HepG2 (cell line): ENCODE data around the gene ACVR1B. TPM values are rescaled to one million over a fixed set of nuclear protein-coding genes. Genes with fewer than 3 reads are reported as not detected.

Source experiments
- DMAP1 ChIP-seq: IDR thresholded peaks from 2 replicates; pipeline ENCODE4 v1.6.1; 2016
- GATAD1 ChIP-seq: IDR thresholded peaks from 2 replicates; pipeline ENCODE4 v1.6.1; 2016; ENCODE audit warnings: missing genetic modification reagents, missing compliant biosample characterization
- HNF4G ChIP-seq, 2 experiments: sonication (generic) in 1 of 2; formaldehyde crosslinking in 1 of 2; IDR thresholded peaks; 2 replicates each; pipeline versions ENCODE4 v1.4.0 to v1.6.1; 2011 to 2020; ENCODE audit warnings: borderline replicate concordance in 2 of 2, low read depth in 2 of 2, mild to moderate bottlenecking in 2 of 2, low read length in 1 of 2, missing genetic modification reagents in 1 of 2, moderate library complexity in 1 of 2
- KAT7 ChIP-seq: IDR thresholded peaks from 2 replicates; pipeline ENCODE4 v1.6.1; 2018; ENCODE audit warnings: borderline replicate concordance, missing compliant biosample characterization
- NFKBIZ ChIP-seq: IDR thresholded peaks from 2 replicates; pipeline ENCODE4 v1.6.1; 2018; ENCODE audit warnings: missing genetic modification reagents, missing compliant biosample characterization
- RARA ChIP-seq: IDR thresholded peaks from 2 replicates; pipeline ENCODE4 v1.6.1; 2016; ENCODE audit warnings: missing genetic modification reagents, missing compliant biosample characterization
- REXO4 ChIP-seq: sonication (generic); formaldehyde crosslinking; IDR thresholded peaks from 2 replicates; pipeline ENCODE4 v1.8.0; 2022; ENCODE audit warnings: missing genetic modification reagents, mild to moderate bottlenecking, borderline replicate concordance
- RFX1 ChIP-seq: fragments of 450-650 bp; IDR thresholded peaks from 2 replicates; pipeline ENCODE4 v1.6.1; 2017
- RNF219 ChIP-seq: sonication (generic); formaldehyde crosslinking; IDR thresholded peaks from 2 replicates; pipeline ENCODE4 v1.5.0; 2020; ENCODE audit warnings: mild to moderate bottlenecking, missing genetic modification reagents
- SALL2 ChIP-seq: sonication (generic); formaldehyde crosslinking; IDR thresholded peaks from 2 replicates; pipeline ENCODE4 v1.8.1; 2023; ENCODE audit warnings: mild to moderate bottlenecking, missing genetic modification reagents, inconsistent platforms
- SAP130 ChIP-seq: IDR thresholded peaks from 2 replicates; pipeline ENCODE4 v1.6.1; 2016; ENCODE audit warnings: low read depth
- TFDP1 ChIP-seq: IDR thresholded peaks from 2 replicates; pipeline ENCODE4 v1.6.1; 2016; ENCODE audit warnings: missing compliant biosample characterization, missing genetic modification reagents, borderline replicate concordance
- U2AF1 ChIP-seq: fragments of 200-400 bp; formaldehyde crosslinking; optimal IDR thresholded peaks from 2 replicates; pipeline ENCODE3; 2017; ENCODE audit warnings: mild to moderate bottlenecking, low read depth, low read length
- UBTF ChIP-seq: sonication (generic); formaldehyde crosslinking; IDR thresholded peaks from 2 replicates; pipeline ENCODE4 v1.4.0; 2020; ENCODE audit warnings: mild to moderate bottlenecking, missing genetic modification reagents
- YEATS4 ChIP-seq: sonication (generic); formaldehyde crosslinking; IDR thresholded peaks from 2 replicates; pipeline ENCODE4 v1.4.0; 2020; ENCODE audit warnings: missing genetic modification reagents, borderline replicate concordance
- ZFP36 ChIP-seq: fragments of 150-350 bp; IDR thresholded peaks from 2 replicates; pipeline ENCODE4 v1.6.1; 2018; ENCODE audit warnings: borderline replicate concordance, low read length, low read depth; ENCODE audit not compliant: partially characterized antibody
- ZNF143 ChIP-seq: sonication (generic); formaldehyde crosslinking; IDR thresholded peaks from 2 replicates; pipeline ENCODE4 v1.4.0; 2020; ENCODE audit warnings: missing genetic modification reagents
- ZNF160 ChIP-seq: sonication (generic); formaldehyde crosslinking; IDR thresholded peaks from 2 replicates; pipeline ENCODE4 v1.8.0; 2022; ENCODE audit warnings: mild to moderate bottlenecking, inconsistent platforms, missing genetic modification reagents
- ZNF274 ChIP-seq: sonication (generic); formaldehyde crosslinking; IDR thresholded peaks from 2 replicates; pipeline ENCODE4 v1.5.1; 2020; ENCODE audit warnings: mild to moderate bottlenecking, missing genetic modification reagents
- ZNF674 ChIP-seq: sonication (generic); formaldehyde crosslinking; IDR thresholded peaks from 2 replicates; pipeline ENCODE4 v1.5.0; 2020; ENCODE audit warnings: low read depth, mild to moderate bottlenecking, missing genetic modification reagents
- ZNF704 ChIP-seq: sonication (generic); formaldehyde crosslinking; IDR thresholded peaks from 2 replicates; pipeline ENCODE4 v1.8.1; 2023; ENCODE audit warnings: mild to moderate bottlenecking, inconsistent platforms, moderate library complexity, missing genetic modification reagents, borderline replicate concordance
- ZNF740 ChIP-seq: sonication (generic); formaldehyde crosslinking; IDR thresholded peaks from 2 replicates; pipeline ENCODE4 v1.4.0; 2020; ENCODE audit warnings: missing genetic modification reagents
- ZNF746 ChIP-seq: sonication (generic); formaldehyde crosslinking; IDR thresholded peaks from 2 replicates; pipeline ENCODE4 v1.8.0; 2022; ENCODE audit warnings: mild to moderate bottlenecking, missing genetic modification reagents
- ZSCAN21 ChIP-seq: sonication (generic); formaldehyde crosslinking; IDR thresholded peaks from 2 replicates; pipeline ENCODE4 v1.8.0; 2022; ENCODE audit warnings: mild to moderate bottlenecking, missing genetic modification reagents, moderate library complexity, borderline replicate concordance
- ZSCAN29 ChIP-seq: sonication (generic); formaldehyde crosslinking; conservative IDR thresholded peaks from 2 replicates; pipeline ENCODE4 v1.4.0; 2020; ENCODE audit warnings: mild to moderate bottlenecking, missing genetic modification reagents
- polyA plus RNA-seq, 8 experiments: library from polyadenylated mRNA; depleted of rRNA in 3 of 8; stranded (reverse) in 7 of 8; unstranded in 1 of 8; fragments of >200 nt; fragmentation: Illumina TruSeq in 4 of 8; extraction: Trizol in 4 of 8; gene quantifications; 2 replicates each; pipeline versions ENCODE4 v1.2.1 to v1.2.3, GENCODE V29; 2011 to 2016; ENCODE audit warnings: low read depth in 4 of 8, missing spikeins in 1 of 8, mixed read lengths in 1 of 8; ENCODE audit not compliant: insufficient read depth in 1 of 8
- total RNA-seq, 5 experiments: library from RNA; depleted of rRNA; stranded (reverse); fragments of >200 nt; fragmentation: Illumina TruSeq; extraction: Trizol; gene quantifications; 2 replicates each; pipeline ENCODE4 v1.2.3, GENCODE V29; 2016; ENCODE audit warnings: low read depth in 1 of 5

ACVR1B gene
- total and polyA plus RNA-seq, 2 of the 13 experiments (the other 11 are each of a cell fraction or from before 2014, with no cell fraction given), result 8.9 to 12.1 TPM

GRCh38 chr12:52024845-52025230, 73.3 kb downstream of the ACVR1B start (continued):
- TF ChIP-seq ZFP36, result no peak
- no peak for TF ChIP-seq ZNF160
- peak; percentile 52; the same call in 1 of the 2 replicates for TF ChIP-seq SAP130 (CRISPR knock-in tag)
- TF ChIP-seq HNF4G (IDR thresholded peaks at IDR 0.05; ENCODE audit: borderline replicate concordance, low read depth, low read length), result no peak
- TF ChIP-seq HNF4G (CRISPR knock-in tag; IDR thresholded peaks at IDR 0.05; ENCODE audit: borderline replicate concordance, low read depth), result no peak
- TF ChIP-seq SALL2 (CRISPR knock-in tag), result no peak
- TF ChIP-seq ZNF674 (CRISPR knock-in tag), result no peak
- TF ChIP-seq RARA, result 0 out of 2 replicates have a peak, but pooled peaks have one; percentile 10
- peak; percentile 40; the same call in 1 of the 2 replicates for TF ChIP-seq ZNF746 (CRISPR knock-in tag)
- TF ChIP-seq REXO4, result no peak
- TF ChIP-seq ZSCAN29 (CRISPR knock-in tag), result no peak
- no peak for TF ChIP-seq ZNF274 (CRISPR knock-in tag)
- peak; percentile 17; the same call in 1 of the 2 replicates for TF ChIP-seq DMAP1 (CRISPR knock-in tag)
- no peak for TF ChIP-seq RNF219 (CRISPR knock-in tag)
- TF ChIP-seq ZNF740 (CRISPR knock-in tag), result no peak
- peak; percentile 21 for TF ChIP-seq U2AF1
- TF ChIP-seq ZSCAN21 (CRISPR knock-in tag), result no peak
- TF ChIP-seq GATAD1 (CRISPR knock-in tag), result no peak
- TF ChIP-seq KAT7 (CRISPR knock-in tag), result no peak
- TF ChIP-seq RFX1, result no peak
- peak; percentile 13; the same call in 1 of the 2 replicates for TF ChIP-seq UBTF
- TF ChIP-seq ZNF704 (CRISPR knock-in tag), result no peak
- TF ChIP-seq NFKBIZ (CRISPR knock-in tag), result no peak
- TF ChIP-seq YEATS4 (CRISPR knock-in tag), result no peak; the same call in 1 of the 2 replicates
- peak; percentile 42; the same call in 1 of the 2 replicates for TF ChIP-seq TFDP1 (CRISPR knock-in tag)
- TF ChIP-seq ZNF143 (CRISPR knock-in tag), result peak; percentile 81
